HL-60 (cell line): Measurements from ENCODE around the gene PNPLA2.

ENCODE experiments used
- CTCF ChIP-seq: IDR thresholded peaks from one replicate; pipeline ENCODE4 v1.5.1; 2011; ENCODE audit warnings: low read length, control low read depth, inconsistent platforms; ENCODE audit not compliant: insufficient read depth
- POLR2AphosphoS5 ChIP-seq: IDR thresholded peaks from 2 replicates; pipeline ENCODE4 v1.6.1; 2012; ENCODE audit warnings: low read depth
- REST ChIP-seq: IDR thresholded peaks from 2 replicates; pipeline ENCODE4 v1.6.1; 2012; ENCODE audit warnings: low read depth; ENCODE audit not compliant: insufficient replicate concordance

GRCh38 chr11:830295-831117 is 11.8 kb downstream of the PNPLA2 start:
- no peak for TF ChIP-seq POLR2AphosphoS5
- no peak for TF ChIP-seq CTCF
- TF ChIP-seq REST = no peak
